GM21360 (cell line): ENCODE data around the gene ENTPD6.

Experiments used
- ATAC-seq: cut with Tn5 transposase; IDR thresholded peaks from one replicate; pipeline ENCODE4 v1.9.1; 2021; ENCODE audit warnings: mild to moderate bottlenecking, moderate library complexity; ENCODE audit not compliant: unreplicated experiment

Gene ENTPD6

DNA sequence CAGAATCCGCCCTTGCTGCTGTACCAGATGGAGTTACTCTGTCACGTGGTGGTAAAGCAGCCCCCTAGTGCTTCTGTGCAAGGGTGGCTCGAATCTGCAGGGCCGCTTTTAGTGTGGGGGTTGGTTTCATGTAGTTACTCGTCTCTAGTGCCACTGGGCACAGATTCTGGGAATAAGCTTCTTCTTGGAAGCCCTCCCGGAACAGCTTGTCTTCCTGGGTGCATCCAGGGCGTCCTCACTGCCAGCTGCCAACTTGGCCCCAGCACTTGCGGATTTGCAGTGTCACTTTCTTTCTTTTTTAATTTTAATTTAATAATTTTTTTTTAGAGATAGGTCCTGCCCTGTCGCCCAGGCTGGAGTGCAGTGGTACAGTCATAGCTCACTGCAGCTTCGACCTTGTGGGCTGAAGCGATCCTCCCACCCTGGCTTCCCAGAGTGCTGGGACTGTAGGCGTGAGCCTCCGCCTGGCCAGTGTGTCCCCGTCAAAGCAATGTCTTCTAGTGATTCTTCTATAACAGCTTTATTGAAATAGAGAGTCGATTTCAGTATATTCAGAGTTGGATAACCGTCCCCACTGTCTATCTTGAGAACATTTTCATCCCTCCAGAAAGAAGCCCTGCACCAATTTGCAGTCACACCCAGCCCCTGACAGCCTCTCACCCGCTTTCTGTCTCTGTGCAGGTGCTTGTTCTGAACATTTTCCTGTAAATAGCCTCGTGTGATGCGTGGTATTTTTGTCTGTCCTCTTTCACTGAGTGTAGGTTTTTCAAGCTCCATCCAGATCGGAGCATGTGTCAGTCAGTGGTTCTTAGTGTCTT is 78.2 kb downstream of the ENTPD6 start:
- no peak for ATAC-seq

- ATAC-seq: no peak
These were observed 79.0 kb downstream of the ENTPD6 start for GRCh38 chr20:25274481-25274880.

- no peak for ATAC-seq
These were observed 79.6 kb downstream of the ENTPD6 start for GRCh38 chr20:25274891-25275812.

DNA sequence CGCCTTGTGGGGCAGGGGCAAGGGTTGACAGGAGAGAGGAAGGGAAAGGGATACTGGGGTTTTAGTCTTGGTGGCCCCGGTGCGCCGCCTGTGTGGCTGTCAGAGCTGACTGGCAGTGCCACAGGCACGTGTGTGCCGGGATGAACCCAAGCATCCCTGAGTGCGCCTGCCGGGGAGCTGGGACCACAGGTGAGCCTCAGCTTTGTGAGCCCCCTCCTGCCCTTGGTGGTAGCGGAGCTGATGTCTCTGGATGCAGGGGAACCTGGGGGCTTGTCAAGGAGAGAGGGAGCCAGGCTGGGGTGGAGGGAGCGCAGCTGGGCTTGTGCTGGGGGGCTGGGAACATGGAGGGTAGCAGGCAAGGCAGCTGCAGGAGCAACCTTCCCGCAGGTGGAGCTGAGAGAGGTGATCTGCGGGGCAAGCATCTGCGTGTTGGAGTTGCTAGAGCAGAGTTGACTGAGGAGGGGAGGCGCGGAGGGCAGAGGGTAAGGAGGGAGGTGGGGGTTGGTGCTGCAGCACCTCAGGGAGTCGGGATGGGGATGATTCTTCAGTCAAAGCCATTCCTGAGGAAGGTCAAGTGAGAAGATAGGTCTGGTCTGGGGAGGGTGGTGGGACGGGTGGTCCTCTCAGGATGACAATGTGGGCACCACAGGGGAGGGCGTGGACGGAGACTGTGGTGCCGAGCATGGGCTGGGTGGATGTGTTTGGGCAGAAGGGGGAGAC is 80.5 kb downstream of the ENTPD6 start:
- no peak for ATAC-seq
